ENCODE measurements around the gene CDO1.

CDO1 gene

GRCh38 chr5:115785381-115786065, 30.9 kb downstream of the CDO1 start:
- no peak for DNase-seq (ENCODE audit: low read depth)

- peak; percentile 17 for DNase-seq (ENCODE audit: low read depth)
Measured at GRCh38 chr5:115778417-115778816, 38.0 kb downstream of the CDO1 start.

DNA sequence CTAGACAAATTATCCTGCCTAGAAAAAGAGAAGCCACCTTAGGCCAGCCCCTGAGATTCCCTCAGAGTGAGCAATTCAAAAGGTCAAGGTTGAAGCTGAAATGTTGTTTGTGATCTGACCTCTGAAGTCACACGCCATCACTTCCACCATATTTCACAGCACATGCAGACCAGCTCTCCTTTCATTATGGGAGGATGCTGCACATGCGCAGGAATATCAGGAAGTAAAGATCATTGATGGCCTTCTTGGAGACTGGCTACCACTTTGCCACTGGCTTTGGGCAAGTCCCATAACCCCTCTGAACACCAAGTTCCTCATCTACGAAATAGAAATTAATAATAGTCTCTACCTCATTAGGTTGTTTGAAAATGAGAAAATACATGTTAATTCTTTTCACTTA, 39.5 kb downstream of the CDO1 start:
- DNase-seq (ENCODE audit: low read depth) = no peak

DNA sequence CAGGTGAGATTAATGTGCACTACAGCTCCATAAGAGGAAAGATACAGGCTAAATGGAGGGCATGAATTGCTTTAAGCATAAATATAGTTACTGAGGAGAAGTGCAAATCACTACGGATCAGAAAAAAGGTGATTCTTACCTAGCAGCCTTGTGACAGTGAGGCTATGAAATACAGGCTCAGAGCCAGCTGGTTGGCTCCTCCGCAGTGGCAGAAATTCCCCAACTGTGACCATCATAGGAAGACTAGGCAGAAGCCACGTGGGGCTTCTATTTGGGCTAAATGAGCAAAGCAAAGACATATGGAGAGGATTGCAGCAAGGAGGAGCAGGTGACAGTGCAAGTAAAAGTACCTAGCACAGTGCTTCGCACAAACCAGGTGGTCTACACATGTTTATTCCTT, 40.5 kb downstream of the CDO1 start:
- DNase-seq (ENCODE audit: low read depth) = no peak

DNA sequence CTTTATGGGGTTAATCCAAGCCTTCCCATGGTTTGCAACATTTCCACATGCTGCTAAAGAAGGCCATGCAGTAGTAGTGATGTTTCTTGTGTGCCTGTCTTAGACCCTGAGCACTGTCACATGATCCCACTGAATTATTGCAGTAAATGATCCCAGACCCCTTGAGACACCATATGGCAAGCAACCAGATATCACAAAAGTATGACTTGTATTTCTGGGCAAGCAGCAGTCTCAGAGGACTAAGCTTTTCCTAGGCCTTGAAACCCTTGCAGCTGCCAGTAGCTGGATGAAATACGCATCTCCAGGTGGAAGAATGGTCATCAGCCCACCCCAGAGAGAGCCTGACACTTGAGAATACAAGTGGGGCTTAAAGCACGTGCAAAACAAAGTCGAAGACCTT, 41.8 kb downstream of the CDO1 start:
- DNase-seq (ENCODE audit: low read depth) = no peak

GRCh38 chr5:115772731-115773475, 43.6 kb downstream of the CDO1 start:
- no peak for DNase-seq (ENCODE audit: low read depth)

GRCh38 chr5:115770466-115770865, 46.0 kb downstream of the CDO1 start:
- peak; percentile 5 for DNase-seq (ENCODE audit: low read depth)

GRCh38 chr5:115767424-115767823, 49.0 kb downstream of the CDO1 start:
- DNase-seq (ENCODE audit: low read depth) = no peak

DNA sequence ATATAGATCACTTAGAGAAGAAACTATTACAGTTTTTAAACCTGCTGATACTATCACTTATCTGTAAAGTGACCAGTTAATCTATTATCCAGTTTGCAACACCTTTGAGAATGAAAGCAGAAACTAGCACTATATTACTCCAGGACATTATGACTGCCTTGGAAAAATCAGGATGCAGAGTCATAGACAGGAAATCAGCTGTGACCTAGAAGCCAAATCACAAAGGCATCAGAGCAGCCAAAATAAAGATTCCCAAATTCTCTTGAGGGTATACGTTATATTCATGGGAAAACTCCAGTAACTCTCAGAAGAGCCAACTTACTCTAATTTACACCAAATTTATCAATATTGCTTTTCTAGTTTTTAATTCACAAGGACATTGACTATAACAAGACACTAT, 49.9 kb downstream of the CDO1 start:
- DNase-seq (ENCODE audit: low read depth) = no peak

GRCh38 chr5:115758356-115758755, 58.1 kb downstream of the CDO1 start:
- no peak for DNase-seq (ENCODE audit: low read depth)

- no peak for DNase-seq (ENCODE audit: low read depth)
Measured at GRCh38 chr5:115755675-115756074, 60.8 kb downstream of the CDO1 start.
